SIG-M5 treated with dmso at 0.1 percent for 504 hours (cell line): ENCODE measurements around the gene ZNF557.
"Not testable (repeated sequence)": the region's sequence is repeated elsewhere in the genome, so short reads cannot be mapped to it uniquely, and the experiment has no call there.

ENCODE experiments used
- DNase-seq: peaks from one replicate; lab custom pipeline; 2025; ENCODE audit not compliant: unreplicated experiment; lab: John Stamatoyannopoulos, UW

The ZNF557 gene

DNA sequence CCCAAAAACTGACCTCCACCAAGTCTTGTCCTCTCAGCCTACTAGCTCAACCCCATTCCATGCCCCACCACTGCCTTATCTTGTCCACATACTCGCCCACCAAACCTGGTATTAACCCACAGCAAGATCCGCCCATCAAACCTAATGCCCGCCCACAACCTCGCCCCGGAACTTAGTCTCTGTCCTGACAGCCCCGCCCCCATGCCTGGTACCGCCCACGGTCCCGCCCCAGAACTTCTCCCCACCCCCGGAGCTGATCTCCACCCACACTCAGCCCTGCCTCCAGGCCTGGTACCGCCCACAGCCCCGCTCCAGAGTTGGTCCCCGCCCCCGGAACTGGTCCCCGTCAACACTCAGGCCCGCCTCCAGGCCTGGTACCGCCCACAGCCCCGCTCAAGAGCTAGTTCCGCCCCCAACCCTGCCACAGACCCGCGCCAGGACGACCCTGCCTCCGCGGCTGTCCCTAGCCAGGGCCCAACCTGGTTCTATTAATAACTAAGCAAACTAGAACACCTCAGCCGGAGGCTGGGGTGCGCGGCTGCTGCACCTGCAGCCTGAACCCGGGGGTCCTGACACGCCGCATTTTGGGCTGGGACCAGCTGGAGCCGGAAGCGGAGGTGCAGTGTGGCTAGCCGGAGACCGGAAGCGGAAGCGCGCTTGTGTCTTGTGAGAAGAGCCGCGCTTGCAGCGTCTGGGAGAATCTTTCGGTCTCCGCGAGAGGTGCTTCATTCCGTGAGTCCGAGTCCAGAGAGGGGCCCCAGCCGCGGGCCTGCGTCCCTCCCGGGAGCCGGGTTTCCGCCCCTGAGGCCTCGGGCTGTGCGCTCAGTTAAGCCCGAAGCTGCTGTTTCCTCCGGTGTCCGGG lies at the start of gene ZNF557:
TSS of gene ZNF557 (plus strand) at position 662 of the 862 bp plus-strand sequence. CDS start 5,372 bp downstream, outside the sequence.
- DNase-seq: peak; percentile 87

DNA sequence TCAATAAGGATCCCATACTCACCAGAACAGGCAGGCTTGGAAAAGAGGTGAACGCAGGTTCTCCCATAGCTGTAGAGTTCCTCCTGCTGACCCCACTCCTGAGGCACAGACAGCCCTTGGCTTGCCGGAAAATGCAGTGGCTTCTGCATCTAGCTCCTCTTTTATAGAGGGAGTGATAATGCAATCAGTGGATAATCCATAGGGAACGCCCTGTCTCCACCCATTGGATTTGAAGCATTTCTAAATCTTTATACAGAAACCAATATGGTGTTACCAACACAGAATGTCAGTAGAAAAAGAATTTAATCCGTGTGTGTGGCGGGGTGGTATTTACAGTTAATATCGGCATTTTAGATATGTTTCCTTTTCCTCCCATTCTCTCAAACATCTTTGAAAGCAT lies 48.2 kb upstream of the ZNF557 start, which contains the start of gene MBD3L2B:
TSS of gene MBD3L2B (minus strand) at position 101 of the 400 bp plus-strand sequence. CDS start at position 67, 34 bp downstream.
- not testable (repeated sequence) for DNase-seq

DNA sequence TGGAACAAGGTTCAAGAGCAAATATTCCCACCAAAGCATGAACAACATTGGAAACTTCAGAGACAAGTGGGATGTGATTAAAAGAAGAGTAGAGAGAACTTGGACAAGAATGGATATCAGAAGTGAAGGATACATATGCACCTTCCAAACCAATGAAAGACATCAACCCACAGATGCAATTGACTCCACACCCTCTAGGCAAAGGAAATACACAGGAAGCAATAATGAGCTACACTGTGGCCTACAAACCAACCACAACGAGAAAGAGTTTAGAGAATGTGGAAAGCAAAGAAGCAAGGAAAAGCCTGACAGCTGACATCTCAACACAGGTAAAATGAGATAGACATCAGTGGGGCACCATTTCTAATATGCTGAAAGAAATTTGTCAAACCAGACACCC lies 40.7 kb upstream of the ZNF557 start:
- DNase-seq: not testable (repeated sequence)

DNA sequence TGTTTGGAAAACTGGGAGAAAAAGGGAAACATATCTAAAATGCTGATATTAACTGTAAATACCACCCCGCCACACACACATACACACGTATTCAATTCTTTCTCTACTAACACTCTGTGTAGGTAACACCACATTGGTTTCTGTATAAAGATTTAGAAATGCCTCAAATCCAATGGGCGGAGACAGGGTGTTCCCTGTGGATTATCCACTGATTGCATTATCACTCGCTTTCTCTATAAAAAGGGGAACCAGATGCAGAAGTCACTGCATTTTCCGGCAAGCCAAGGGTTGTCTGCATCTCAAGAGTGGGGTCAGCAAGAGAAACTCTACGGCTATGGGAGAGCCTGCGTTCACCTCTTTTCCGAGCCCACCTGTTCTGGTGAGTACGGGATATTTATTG lies 39.2 kb upstream of the ZNF557 start, which contains the start of gene MBD3L5:
TSS of gene MBD3L5 (plus strand) at position 301 of the 400 bp plus-strand sequence. CDS start at position 335, 34 bp downstream.
- not testable (repeated sequence) for DNase-seq

DNA sequence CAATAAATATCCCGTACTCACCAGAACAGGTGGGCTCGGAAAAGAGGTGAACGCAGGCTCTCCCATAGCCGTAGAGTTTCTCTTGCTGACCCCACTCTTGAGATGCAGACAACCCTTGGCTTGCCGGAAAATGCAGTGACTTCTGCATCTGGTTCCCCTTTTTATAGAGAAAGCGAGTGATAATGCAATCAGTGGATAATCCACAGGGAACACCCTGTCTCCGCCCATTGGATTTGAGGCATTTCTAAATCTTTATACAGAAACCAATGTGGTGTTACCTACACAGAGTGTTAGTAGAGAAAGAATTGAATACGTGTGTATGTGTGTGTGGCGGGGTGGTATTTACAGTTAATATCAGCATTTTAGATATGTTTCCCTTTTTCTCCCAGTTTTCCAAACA lies 29.4 kb upstream of the ZNF557 start, which contains the start of gene MBD3L4:
TSS of gene MBD3L4 (minus strand) at position 101 of the 400 bp plus-strand sequence. CDS start at position 66, 35 bp downstream.
- DNase-seq: not testable (repeated sequence)

GRCh38 chr19:7041563-7041962 lies 27.9 kb upstream of the ZNF557 start:
- DNase-seq: not testable (repeated sequence)

DNA sequence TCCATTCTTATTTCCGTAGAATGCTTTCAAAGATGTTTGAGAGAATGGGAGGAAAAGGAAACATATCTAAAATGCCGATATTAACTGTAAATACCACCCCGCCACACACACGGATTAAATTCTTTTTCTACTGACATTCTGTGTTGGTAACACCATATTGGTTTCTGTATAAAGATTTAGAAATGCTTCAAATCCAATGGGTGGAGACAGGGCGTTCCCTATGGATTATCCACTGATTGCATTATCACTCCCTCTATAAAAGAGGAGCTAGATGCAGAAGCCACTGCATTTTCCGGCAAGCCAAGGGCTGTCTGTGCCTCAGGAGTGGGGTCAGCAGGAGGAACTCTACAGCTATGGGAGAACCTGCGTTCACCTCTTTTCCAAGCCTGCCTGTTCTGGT lies 20.5 kb upstream of the ZNF557 start, which contains the start of gene MBD3L2:
TSS of gene MBD3L2 (plus strand) at position 301 of the 400 bp plus-strand sequence. CDS start at position 354, 53 bp downstream.
- not testable (repeated sequence) for DNase-seq

DNA sequence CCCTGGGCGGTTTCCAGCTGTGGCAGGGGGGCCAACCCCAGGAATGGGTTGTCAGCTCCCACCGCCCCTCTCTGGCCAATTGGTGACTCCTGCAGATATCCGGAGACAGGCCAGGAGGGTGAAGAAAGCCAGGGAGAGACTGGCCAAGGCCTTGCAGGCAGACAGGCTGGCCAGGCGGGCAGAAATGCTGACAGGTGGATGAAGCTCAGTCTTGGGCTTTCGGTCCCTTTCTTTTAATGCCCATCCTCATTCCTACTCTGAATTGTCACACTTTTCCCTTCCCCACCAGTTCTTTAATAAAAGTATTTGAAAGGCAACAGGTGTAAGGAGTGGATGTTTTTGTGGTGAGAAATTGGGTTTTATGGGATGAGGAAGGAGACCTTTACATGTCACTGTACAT lies 18.1 kb upstream of the ZNF557 start:
- DNase-seq: not testable (repeated sequence)

DNA sequence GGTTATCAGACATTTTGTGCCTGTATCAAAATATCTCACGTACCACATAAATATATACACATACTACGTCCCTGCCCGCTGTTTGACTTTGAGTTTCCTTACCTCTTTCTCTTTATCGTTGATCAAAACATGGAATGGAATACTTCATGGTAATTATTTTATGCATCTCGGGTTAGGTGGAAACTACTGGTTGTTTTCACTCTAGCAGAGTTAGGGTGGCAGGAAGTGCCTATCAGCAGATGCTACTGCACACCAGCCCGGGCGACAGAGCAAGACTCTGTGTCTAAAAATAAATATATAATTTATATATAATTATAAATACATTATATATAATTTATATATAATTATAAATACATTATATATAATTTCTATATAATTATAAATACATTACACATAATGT lies 16.6 kb upstream of the ZNF557 start:
- not testable (repeated sequence) for DNase-seq

DNA sequence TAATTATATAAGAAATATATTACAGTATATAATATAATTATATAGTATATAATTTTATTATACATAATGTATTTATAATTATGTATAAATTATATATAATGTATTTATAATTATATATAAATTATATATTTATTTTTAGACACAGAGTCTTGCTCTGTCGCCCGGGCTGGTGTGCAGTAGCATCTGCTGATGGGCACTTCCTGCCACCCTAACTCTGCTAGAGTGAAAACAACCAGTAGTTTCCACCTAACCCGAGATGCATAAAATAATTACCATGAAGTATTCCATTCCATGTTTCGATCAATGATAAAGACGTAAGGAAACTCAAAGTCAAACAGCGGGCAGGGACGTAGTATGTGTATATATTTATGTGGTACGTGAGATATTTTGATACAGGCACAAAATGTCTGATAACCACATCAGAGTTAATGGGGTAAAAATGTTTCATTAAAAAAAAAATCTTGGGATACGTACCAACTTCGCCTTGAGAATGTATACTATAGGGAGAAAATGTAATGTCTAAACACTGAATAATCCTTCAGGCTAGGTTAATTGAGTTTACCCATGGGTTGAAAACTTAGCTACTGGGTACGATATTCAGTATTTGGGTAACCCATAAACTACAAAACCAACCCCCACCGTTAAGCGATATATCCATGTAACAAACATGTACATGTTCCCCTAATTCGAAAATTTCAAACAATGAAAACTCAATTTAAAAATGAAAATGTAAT lies 14.7 kb upstream of the ZNF557 start:
- DNase-seq: not testable (repeated sequence)

DNA sequence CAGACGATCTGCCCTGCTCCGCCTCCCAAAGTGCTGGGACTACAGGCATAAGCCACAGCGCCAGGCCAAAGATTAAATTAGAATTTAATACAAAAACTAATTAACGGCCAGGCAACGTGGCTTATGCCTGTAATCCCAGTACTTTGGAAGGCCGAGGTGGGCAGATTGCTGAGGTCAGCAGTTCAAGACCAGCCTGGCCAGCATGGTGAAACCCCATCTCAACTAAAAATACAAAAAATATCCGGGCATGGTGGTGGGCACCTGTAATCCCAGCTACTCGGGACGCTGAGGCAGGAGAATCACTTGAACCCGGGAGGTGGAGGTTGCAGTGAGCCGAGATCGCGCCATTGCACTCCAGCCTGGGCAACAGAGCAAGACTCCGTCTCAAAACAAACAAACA lies 13.8 kb upstream of the ZNF557 start:
- DNase-seq: not testable (repeated sequence)

GRCh38 chr19:7056371-7056770 lies 13.1 kb upstream of the ZNF557 start:
- DNase-seq: not testable (repeated sequence)

DNA sequence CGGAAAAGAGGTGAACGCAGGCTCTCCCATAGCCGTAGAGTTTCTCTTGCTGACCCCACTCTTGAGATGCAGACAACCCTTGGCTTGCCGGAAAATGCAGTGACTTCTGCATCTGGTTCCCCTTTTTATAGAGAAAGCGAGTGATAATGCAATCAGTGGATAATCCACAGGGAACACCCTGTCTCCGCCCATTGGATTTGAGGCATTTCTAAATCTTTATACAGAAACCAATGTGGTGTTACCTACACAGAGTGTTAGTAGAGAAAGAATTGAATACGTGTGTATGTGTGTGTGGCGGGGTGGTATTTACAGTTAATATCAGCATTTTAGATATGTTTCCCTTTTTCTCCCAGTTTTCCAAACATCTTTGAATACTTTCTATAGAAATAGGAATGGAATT lies 10.9 kb upstream of the ZNF557 start, which contains the start of gene MBD3L3:
TSS of gene MBD3L3 (minus strand) at position 101 of the 400 bp plus-strand sequence. CDS start at position 30, 71 bp downstream.
- not testable (repeated sequence) for DNase-seq

DNA sequence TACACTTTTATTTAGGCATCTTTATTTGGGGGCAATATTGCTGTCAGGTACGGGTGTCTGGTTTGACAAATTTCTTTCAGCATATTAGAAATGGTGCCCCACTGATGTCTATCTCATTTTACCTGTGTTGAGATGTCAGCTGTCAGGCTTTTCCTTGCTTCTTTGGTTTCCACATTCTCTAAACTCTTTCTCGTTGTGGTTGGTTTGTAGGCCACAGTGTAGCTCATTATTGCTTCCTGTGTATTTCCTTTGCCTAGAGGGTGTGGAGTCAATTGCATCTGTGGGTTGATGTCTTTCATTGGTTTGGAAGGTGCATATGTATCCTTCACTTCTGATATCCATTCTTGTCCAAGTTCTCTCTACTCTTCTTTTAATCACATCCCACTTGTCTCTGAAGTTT lies 9.5 kb upstream of the ZNF557 start:
- not testable (repeated sequence) for DNase-seq

DNA sequence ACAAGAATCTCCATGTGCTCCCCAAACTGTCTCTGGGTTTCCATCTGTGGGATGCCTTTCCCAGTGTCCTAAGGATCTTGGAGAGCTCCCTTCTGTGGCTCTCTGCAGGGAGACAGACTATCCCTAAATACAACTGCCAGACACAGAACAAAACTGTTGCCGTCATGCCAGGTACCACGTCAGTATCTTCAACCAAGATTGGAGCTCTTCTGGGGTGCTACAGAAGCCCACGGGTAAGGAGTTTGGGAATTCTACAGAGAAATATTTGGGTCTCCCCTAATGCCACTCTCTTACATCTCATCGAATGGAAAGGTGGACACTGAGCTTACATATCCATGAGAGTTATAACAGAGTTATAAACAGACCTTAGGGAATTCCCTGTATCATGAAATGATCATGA lies 6.2 kb upstream of the ZNF557 start:
- no peak for DNase-seq

DNA sequence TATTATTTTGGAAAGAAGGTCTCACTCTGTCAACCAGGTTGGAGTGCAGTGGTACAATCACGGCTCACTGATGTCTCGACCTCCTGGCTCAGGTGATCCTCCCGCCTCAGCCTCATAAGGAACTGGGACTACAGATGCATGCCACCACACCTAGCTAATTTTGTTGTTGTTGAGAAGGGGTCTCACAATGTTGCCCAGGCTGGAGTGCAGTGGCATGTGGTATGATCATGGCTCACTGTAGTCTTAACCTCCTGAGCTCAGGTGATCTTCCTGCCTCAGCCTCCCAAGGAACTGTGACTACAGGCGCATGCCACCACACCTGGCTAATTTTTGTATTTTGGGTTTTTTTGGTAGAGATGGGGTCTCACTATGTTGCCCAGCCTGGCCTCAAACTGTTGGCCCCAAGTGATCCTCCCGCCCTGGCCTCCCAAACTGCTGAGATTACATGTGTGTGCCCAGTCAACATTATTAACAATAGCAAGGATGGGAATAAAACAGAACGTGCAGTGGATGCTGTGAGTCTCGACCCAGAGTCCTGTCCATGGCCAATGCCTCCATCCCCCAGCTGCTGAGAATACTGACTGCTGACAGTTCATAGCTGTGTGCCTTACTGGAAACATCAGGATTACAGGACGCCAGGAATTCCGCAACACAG lies 5.6 kb upstream of the ZNF557 start:
- DNase-seq: no peak

- not testable (repeated sequence) for DNase-seq
Measured at GRCh38 chr19:7067122-7067521, 2.4 kb upstream of the ZNF557 start.

GRCh38 chr19:7067716-7068115 lies 1.8 kb upstream of the ZNF557 start:
- no peak for DNase-seq

DNA sequence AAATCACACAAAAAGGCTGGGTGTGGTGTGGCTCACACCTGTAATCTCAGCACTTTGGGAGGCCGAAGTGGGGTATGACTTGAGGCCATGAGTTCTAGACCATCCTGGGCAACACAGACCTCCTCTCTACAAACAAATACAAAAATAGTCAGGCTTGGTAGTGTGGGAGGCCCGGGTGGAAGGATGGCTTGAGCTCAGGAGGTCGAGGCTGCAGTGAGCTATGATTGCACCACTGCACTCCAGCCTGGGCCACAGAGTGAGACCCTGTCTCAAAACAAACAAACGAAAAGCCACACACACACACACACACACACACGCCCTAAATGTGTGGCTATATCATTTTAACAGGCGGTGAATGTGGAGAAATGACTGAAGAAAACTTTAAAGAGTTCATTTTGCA lies 904 bp upstream of the ZNF557 start:
- DNase-seq: no peak

DNA sequence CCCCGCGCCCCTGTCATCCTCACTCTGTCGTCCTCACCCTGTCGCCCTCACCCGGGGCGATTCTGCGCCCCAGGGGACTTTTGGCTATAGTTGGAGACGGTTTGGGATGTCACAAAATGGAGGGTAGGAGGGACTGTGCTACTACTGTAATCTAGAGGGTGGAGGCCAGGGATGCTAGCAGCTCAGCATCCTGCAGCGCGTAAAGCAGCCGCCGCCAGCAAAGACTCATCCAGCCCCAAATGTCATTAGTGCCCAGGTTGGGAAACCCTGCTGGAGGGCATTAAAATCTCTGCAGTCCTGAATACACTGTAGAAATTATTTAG lies 362 bp downstream of the ZNF557 start:
- DNase-seq: no peak

GRCh38 chr19:7072541-7072940 lies 3.0 kb downstream of the ZNF557 start:
- no peak for DNase-seq
